ENCODE data around the gene FNDC3B.

FNDC3B gene

GRCh38 chr3:172202797-172203196 lies 163.4 kb downstream of the FNDC3B start:
- TF ChIP-seq REST (IDR thresholded peaks at IDR 0.05; ENCODE audit: insufficient read depth in 1 of 2, low read depth in 2 of 2, low read length in 2 of 2) (no peak), TAF1 (IDR thresholded peaks at IDR 0.05; ENCODE audit: borderline replicate concordance, insufficient read depth, low read length) (no peak), FOXP2 (optimal IDR thresholded peaks at IDR 0.05; ENCODE audit: borderline replicate concordance, extremely low read depth, extremely low read length, insufficient read depth) (no peak), POLR2AphosphoS5 (IDR thresholded peaks at IDR 0.05; ENCODE audit: low read depth, low read length) (no peak), SIN3A (IDR thresholded peaks at IDR 0.05; ENCODE audit: borderline replicate concordance, insufficient read depth, low read length) (no peak)

GRCh38 chr3:172203522-172204258 lies 164.3 kb downstream of the FNDC3B start:
- TF ChIP-seq REST (IDR thresholded peaks at IDR 0.05; ENCODE audit: insufficient read depth in 1 of 2, low read depth in 2 of 2, low read length in 2 of 2): no peak
- no peak for TF ChIP-seq SIN3A (IDR thresholded peaks at IDR 0.05; ENCODE audit: borderline replicate concordance, insufficient read depth, low read length)
- TF ChIP-seq TAF1 (IDR thresholded peaks at IDR 0.05; ENCODE audit: borderline replicate concordance, insufficient read depth, low read length): no peak
- TF ChIP-seq POLR2AphosphoS5 (IDR thresholded peaks at IDR 0.05; ENCODE audit: low read depth, low read length): no peak
- TF ChIP-seq FOXP2 (optimal IDR thresholded peaks at IDR 0.05; ENCODE audit: borderline replicate concordance, extremely low read depth, extremely low read length, insufficient read depth): no peak

- no peak for TF ChIP-seq REST (IDR thresholded peaks at IDR 0.05; ENCODE audit: insufficient read depth in 1 of 2, low read depth in 2 of 2, low read length in 2 of 2)
- TF ChIP-seq SIN3A (IDR thresholded peaks at IDR 0.05; ENCODE audit: borderline replicate concordance, insufficient read depth, low read length): no peak
Observed at GRCh38 chr3:172204716-172205115, 165.3 kb downstream of the FNDC3B start.

GRCh38 chr3:172208586-172209332 lies 169.4 kb downstream of the FNDC3B start:
- no peak for TF ChIP-seq POLR2AphosphoS5 (IDR thresholded peaks at IDR 0.05; ENCODE audit: low read depth, low read length)
- TF ChIP-seq TAF1 (IDR thresholded peaks at IDR 0.05; ENCODE audit: borderline replicate concordance, insufficient read depth, low read length): no peak
- TF ChIP-seq REST (IDR thresholded peaks at IDR 0.05; ENCODE audit: insufficient read depth in 1 of 2, low read depth in 2 of 2, low read length in 2 of 2): no peak
- no peak for TF ChIP-seq FOXP2 (optimal IDR thresholded peaks at IDR 0.05; ENCODE audit: borderline replicate concordance, extremely low read depth, extremely low read length, insufficient read depth)

Data from PFSK-1 (cell line).